ENCODE data around the gene NLRP5. TPM values are rescaled to one million over a fixed set of nuclear protein-coding genes. Genes with fewer than 3 reads are reported as not detected.
A peak's percentile ranks its signal among the peaks of the same experiment; 100 is the strongest.

The NLRP5 gene
- total and polyA plus RNA-seq, 2 of the 8 experiments (the other 6 are each of a cell fraction or from before 2014, with no cell fraction given), result not detected

- TF ChIP-seq CTCF (IDR thresholded peaks at IDR 0.05; ENCODE audit: control extremely low read depth in 1 of 3, insufficient read depth in 1 of 3, low read depth in 1 of 3, low read length in 3 of 3), result peak; percentile 70 to 86 (median 72)
- TF ChIP-seq ZNF274 (IDR thresholded peaks at IDR 0.05; ENCODE audit: borderline replicate concordance, extremely low read depth, low read length), result no peak
- no peak for TF ChIP-seq CHD7 (IDR thresholded peaks at IDR 0.05; ENCODE audit: insufficient replicate concordance, low read length)
- TF ChIP-seq EGR1 (IDR thresholded peaks at IDR 0.05; ENCODE audit: borderline replicate concordance, low read depth, low read length), result no peak
- no peak for TF ChIP-seq SAP30 (IDR thresholded peaks at IDR 0.05; ENCODE audit: insufficient read depth, insufficient replicate concordance, low read length)
- peak; percentile 9 for TF ChIP-seq NANOG (IDR thresholded peaks at IDR 0.05; ENCODE audit: insufficient read depth, low read depth, low read length, poor library complexity, severe bottlenecking)
- no peak for TF ChIP-seq KDM5A (IDR thresholded peaks at IDR 0.05; ENCODE audit: low read length)
Observed at GRCh38 chr19:56080669-56081401, 94.3 kb downstream of the NLRP5 start (continued).
